ENCODE data around the gene SASS6. TPM values are rescaled to one million over a fixed set of nuclear protein-coding genes. Genes with fewer than 3 reads are reported as not detected.

SASS6 gene
- total and polyA plus RNA-seq, 4 donors, result 0.55 to 5.9 (median 1.3) TPM

- Histone ChIP-seq H3K36me3 (ENCODE audit: control insufficient read depth in 4 of 4, insufficient read depth in 3 of 4, low read depth in 1 of 4, low read length in 3 of 4) (no peaks in the 10 kb centered on the region), H3K9me3 (ENCODE audit: control insufficient read depth in 4 of 4, low read length in 3 of 4) (no peaks in the 10 kb centered on the region), H3K4me1 (ENCODE audit: control insufficient read depth in 4 of 4, insufficient read depth in 4 of 4, low read length in 3 of 4) (no peaks in the 10 kb centered on the region), H3K27ac (ENCODE audit: low read depth in 1 of 2, low read length in 2 of 2) (no peak overlapping the region), H3K4me3 (ENCODE audit: low read depth in 1 of 3, low read length in 3 of 3) (no peak overlapping the region), H3K9ac (ENCODE audit: low read depth in 1 of 2, low read length in 2 of 2) (no peak overlapping the region), H3K27me3 (ENCODE audit: control insufficient read depth in 4 of 4, insufficient read depth in 4 of 4, low read length in 3 of 4) (no peaks in the 10 kb centered on the region)
- WGBS, result 99% methylated on average over 2 of the region's 2 CpGs
- TF ChIP-seq CTCF (IDR thresholded peaks at IDR 0.05; ENCODE audit: low read depth, low read length, missing input control) (no peak), TAF1 (conservative IDR thresholded peaks at IDR 0.05) (no peak), EGR1 (IDR thresholded peaks at IDR 0.05; ENCODE audit: low read depth in 2 of 2) (no peak), ATF3 (IDR thresholded peaks at IDR 0.05) (no peak), FOXA2 (IDR thresholded peaks at IDR 0.05) (no peak), RXRA (IDR thresholded peaks at IDR 0.05) (no peak), REST (IDR thresholded peaks at IDR 0.05) (no peak), JUND (IDR thresholded peaks at IDR 0.05) (no peak), GABPA (IDR thresholded peaks at IDR 0.05 in 1 of 2, conservative IDR thresholded peaks at IDR 0.05 in 1 of 2) (no peak)
- no peak for DNase-seq (ENCODE audit: low spot score)
Observed at GRCh38 chr1:100168051-100168450, 35.3 kb upstream of the SASS6 start.

- no peaks in the 10 kb centered on the region for H3K9me3 ChIP-seq (ENCODE audit: control insufficient read depth in 4 of 4, low read length in 3 of 4)
- H3K4me1 ChIP-seq (ENCODE audit: control insufficient read depth in 4 of 4, insufficient read depth in 4 of 4, low read length in 3 of 4), result no peaks in the 10 kb centered on the region
- TF ChIP-seq JUND (IDR thresholded peaks at IDR 0.05) (no peak), RXRA (IDR thresholded peaks at IDR 0.05) (no peak)
- 96% methylated on average over 5 of the region's 5 CpGs for WGBS
- no peaks in the 10 kb centered on the region for H3K36me3 ChIP-seq (ENCODE audit: control insufficient read depth in 4 of 4, insufficient read depth in 3 of 4, low read depth in 1 of 4, low read length in 3 of 4)
- no peak overlapping the region for H3K4me3 ChIP-seq (ENCODE audit: low read depth in 1 of 3, low read length in 3 of 3)
- no peak for DNase-seq (ENCODE audit: low spot score)
- no peak overlapping the region for H3K27ac ChIP-seq (ENCODE audit: low read depth in 1 of 2, low read length in 2 of 2)
- H3K27me3 ChIP-seq (ENCODE audit: control insufficient read depth in 4 of 4, insufficient read depth in 4 of 4, low read length in 3 of 4), result no peaks in the 10 kb centered on the region
- H3K9ac ChIP-seq (ENCODE audit: low read depth in 1 of 2, low read length in 2 of 2), result no peak overlapping the region
Observed at GRCh38 chr1:100164702-100165101, 32.0 kb upstream of the SASS6 start.

GRCh38 chr1:100164216-100164615 lies 31.5 kb upstream of the SASS6 start:
- WGBS, result 88% methylated on average over 2 of the region's 2 CpGs
- Histone ChIP-seq H3K27ac (ENCODE audit: low read depth in 1 of 2, low read length in 2 of 2) (no peak overlapping the region), H3K36me3 (ENCODE audit: control insufficient read depth in 4 of 4, insufficient read depth in 3 of 4, low read depth in 1 of 4, low read length in 3 of 4) (no peaks in the 10 kb centered on the region), H3K27me3 (ENCODE audit: control insufficient read depth in 4 of 4, insufficient read depth in 4 of 4, low read length in 3 of 4) (no peaks in the 10 kb centered on the region), H3K9ac (ENCODE audit: low read depth in 1 of 2, low read length in 2 of 2) (no peak overlapping the region), H3K4me1 (ENCODE audit: control insufficient read depth in 4 of 4, insufficient read depth in 4 of 4, low read length in 3 of 4) (no peaks in the 10 kb centered on the region), H3K9me3 (ENCODE audit: control insufficient read depth in 4 of 4, low read length in 3 of 4) (no peaks in the 10 kb centered on the region), H3K4me3 (ENCODE audit: low read depth in 1 of 3, low read length in 3 of 3) (no peak overlapping the region)
- no peak for DNase-seq (ENCODE audit: low spot score)
- TF ChIP-seq EGR1 (IDR thresholded peaks at IDR 0.05; ENCODE audit: low read depth in 2 of 2) (no peak), ATF3 (IDR thresholded peaks at IDR 0.05) (no peak), HNF4G (IDR thresholded peaks at IDR 0.05) (no peak), CTCF (IDR thresholded peaks at IDR 0.05; ENCODE audit: low read depth, low read length, missing input control) (no peak), FOXA2 (IDR thresholded peaks at IDR 0.05) (no peak), ZBTB33 (IDR thresholded peaks at IDR 0.05) (no peak), JUND (IDR thresholded peaks at IDR 0.05) (no peak), TAF1 (conservative IDR thresholded peaks at IDR 0.05) (no peak), NR2F2 (IDR thresholded peaks at IDR 0.05) (no peak), FOXA1 (IDR thresholded peaks at IDR 0.05) (no peak), RAD21 (IDR thresholded peaks at IDR 0.05) (no peak), YY1 (IDR thresholded peaks at IDR 0.05) (no peak), GABPA (IDR thresholded peaks at IDR 0.05 in 1 of 2, conservative IDR thresholded peaks at IDR 0.05 in 1 of 2) (no peak)
